DMS 273 (cell line): Measurements from ENCODE around the gene EXOC4.
"Not testable (repeated sequence)": the region's sequence is repeated elsewhere in the genome, so short reads cannot be mapped to it uniquely, and the experiment has no call there.

Source experiments
- DNase-seq: peaks from one replicate; lab custom pipeline; 2025; ENCODE audit not compliant: unreplicated experiment; lab: John Stamatoyannopoulos, UW

Gene EXOC4

DNA sequence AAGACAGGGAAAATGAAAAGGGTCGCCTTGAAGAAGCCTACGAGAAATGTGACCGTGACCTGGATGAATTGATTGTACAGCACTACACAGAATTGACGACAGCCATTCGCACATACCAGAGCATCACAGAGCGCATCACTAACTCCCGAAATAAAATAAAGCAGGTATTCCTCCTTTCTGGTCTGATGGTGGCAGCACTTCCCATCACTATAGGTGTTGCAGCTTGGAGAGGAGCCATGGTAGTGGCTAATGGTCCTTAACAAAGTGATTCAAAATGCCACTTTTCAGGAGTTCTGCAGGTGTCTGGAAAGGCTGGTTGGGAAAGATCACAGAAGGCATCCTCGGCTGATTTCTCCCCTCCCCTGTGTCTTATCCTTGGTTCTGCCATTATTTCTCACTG, 22.1 kb downstream of the EXOC4 start:
- peak; percentile 34 for DNase-seq

DNA sequence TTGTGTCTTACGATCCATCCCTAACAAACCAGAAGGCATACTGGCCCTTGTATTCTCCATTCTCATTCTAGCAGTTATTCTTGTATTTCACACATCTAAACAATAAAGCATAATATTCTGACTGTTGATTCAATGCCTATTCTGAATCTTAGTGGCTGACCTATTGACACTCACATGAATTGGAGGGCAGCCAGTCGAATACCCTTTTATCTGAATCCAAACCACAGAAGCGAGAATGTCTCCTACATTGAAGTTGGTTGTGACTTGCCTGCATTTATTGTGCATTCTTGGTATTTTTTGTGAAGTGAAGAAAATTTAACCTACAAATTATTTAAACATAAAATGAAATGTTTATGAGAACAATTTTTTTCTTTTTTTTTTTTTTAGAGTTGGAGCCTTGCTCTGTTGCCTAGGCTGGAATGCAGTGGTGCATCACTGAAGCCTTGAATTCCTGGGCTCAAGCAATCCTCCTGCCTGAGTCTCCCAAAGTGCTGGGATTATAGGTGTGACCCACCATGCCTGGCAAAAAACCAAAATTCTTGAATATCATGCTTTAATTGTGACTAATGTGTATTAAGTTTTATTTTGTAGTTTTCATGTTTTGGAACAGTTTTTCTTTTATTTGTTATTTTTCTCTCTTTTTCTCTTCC, 22.7 kb downstream of the EXOC4 start:
- DNase-seq: no peak

DNA sequence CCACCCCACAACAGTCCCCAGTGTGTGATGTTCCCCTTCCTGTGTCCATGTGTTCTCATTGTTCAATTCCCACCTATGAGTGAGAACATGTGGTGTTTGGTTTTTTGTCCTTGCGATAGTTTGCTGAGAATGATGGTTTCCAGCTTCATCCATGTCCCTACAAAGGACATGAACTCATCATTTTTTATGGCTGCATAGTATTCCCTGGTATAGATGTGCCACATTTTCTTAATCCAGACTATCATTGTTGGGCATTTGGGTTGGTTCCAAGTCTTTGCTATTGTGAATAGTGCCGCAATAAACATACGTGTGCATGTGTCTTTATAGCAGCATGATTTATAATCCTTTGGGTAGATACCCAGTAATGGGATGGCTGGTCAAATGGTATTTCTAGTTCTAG, 26.1 kb downstream of the EXOC4 start:
- not testable (repeated sequence) for DNase-seq

DNA sequence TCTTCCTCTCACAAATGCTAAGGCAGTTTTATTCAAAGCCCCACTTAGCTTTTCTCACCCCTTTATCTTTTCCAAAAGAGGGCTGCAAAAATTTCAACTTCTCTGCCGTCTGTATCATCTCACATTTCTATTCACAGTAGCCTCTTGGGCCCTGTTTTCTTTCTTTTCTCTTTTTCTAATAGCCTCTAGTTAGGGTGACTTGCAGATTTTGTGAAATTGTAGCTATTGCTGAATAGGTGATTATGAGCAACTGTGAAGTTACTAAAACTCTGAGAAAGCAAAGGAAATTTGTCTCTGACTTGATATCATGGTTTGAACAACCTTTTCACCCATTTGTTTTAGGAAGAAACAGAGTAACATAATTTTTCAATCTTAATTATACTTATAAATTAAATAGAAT, 29.2 kb downstream of the EXOC4 start:
- DNase-seq: no peak

DNA sequence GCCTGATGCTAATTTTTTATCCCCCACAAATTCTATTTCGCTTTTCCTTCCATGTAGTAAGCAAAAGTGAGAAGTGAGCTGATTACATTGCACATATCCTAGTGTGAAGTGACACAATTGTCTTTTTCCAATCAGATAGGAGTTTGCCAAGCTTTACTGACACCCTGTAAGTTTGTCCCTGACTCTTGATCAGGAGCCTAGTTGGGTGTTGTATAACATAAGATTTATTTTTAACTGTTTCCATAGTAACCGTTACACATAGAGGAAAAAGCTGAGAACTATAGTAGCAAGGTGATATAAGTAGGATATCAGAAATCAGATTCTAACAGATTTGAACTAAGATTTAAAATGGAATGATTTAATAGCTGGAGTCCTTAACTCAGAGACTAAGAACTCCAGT, 31.2 kb downstream of the EXOC4 start:
- DNase-seq: no peak

DNA sequence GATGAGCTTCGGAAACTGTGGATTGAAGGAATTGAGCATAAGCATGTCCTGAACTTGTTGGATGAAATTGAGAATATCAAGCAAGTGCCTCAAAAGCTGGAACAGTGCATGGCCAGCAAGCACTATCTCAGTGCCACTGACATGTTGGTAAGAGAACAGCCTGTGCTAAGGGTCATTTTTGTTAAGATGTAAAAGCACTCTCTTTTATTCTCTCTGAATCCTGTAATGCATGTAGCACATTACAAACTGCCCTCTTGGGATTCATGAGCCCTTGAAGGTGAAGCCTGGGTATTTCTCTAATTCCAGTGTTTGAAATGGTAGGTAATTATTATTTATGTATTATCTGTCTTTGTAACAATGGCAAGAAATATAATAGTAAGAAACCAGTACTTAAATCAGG, 36.1 kb downstream of the EXOC4 start:
- no peak for DNase-seq

DNA sequence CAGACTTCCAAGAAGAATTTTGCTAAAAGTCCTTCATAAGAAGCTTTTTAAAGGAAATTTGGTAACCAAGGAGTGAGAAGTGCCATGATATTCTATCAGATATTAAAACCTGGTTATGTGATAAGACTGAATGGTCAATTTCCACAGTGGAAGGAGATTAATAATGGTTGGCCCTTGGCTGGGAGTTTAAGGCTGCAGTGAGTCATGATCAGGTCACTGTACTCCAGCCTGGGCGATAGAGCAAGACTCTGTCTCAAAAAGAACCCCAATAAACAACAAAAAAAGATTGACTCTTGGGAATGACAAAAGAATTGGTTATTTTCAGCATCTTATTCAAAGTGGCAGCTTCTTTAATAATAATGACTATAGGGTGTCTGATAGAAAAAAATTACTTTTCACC, 37.2 kb downstream of the EXOC4 start:
- DNase-seq: no peak

DNA sequence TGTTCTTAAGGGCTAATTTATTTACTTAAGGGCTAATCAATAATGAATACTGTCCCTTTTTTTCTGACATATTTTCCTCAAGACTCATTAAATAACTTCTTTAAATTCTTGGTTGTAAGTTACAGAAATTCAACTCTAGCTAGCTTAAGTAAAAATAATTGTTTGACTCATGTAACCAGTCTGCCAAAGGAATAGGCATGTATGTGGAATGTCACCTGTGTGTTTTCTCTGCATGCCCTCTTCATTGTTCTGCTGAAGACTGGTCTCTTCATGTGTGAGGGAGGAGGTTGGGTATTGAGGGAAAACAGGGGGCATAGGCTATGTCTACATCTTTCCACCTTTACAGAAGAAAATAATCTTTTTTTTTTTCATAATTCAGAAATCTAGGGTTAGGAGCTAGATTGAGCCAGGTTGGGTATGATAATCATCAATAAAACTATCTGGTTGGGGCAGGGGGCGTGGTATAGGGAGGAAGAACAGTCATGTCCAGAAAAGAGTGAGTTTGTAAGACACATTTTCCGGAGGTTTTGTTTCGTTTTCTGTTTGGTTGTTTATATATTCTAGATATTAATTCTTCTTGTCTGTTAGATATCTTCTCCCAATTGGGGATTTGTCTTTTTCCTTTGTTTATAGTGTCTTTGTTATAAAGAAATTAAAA, 37.9 kb downstream of the EXOC4 start:
- no peak for DNase-seq

DNA sequence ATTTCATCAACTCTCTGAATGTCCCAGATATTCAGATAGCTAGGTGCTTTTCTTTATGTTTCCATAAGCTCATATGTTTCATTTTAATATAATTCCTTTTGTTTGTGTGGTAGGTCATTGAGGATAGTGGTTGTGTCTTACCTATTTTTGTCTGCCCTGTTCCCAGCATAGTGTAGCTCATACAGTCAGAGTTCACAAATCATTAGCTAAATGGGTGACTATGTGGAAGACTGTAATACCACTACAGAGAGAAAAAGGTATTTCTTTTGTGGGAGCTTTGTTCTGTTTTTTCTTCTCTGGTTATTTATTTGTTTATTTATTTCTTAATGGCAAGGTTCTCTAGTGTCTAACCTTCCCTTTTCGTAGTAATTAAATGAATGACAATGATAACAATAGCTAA, 39.8 kb downstream of the EXOC4 start:
- DNase-seq: no peak

DNA sequence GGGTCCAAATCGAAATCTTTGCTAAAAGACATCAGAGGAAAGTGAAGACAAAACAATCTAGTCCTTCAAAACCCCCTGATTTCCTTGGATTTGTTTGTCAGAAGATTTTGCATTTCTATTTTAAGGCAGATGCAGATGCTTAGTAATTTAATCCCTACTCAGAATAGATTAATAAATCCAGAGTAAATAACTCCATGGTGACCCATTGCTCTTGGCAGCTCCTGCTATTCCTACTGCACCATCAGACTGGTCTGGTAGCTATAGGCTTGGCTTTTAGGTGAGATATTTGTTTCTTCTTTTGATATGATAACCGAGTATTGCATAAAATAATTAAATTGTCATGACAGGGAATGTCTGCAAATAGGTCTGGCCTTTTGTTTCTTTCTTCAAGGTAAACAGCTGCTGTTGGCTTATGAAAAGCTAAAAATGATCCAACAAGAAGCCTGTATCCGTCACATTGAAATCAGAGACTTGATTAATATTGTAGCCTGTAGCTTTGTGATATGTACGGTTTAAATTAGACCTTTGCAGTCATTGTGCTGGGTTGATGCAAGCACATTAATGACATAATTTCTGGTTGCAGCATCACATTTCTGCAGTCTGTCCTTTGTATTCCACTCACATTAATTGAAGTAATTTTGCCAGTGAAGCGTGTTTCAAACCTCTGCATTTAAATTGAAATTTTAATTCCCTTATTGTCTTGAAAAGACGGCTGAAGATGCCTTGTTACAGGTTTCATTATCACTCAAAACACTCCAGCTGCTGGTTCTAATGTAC, 40.7 kb downstream of the EXOC4 start:
- peak; percentile 50 for DNase-seq

DNA sequence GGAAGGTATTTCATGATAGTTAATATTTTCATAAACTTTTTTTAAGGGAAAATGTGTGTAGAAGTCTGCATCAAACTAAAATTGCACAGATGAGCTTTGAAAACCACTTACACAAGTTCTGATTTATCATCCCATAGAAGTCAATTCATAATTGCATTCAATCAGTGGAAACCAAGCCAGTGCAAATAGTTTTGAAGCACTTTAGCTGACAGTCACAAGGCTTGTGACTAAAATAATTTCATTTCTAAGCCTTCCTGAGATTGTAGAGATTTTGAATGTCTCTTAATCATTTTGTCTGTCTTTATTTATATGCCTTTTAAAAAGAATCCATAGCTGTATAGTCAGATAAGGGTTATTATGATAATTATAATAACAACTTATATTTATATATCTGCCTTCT, 41.4 kb downstream of the EXOC4 start:
- DNase-seq: no peak

DNA sequence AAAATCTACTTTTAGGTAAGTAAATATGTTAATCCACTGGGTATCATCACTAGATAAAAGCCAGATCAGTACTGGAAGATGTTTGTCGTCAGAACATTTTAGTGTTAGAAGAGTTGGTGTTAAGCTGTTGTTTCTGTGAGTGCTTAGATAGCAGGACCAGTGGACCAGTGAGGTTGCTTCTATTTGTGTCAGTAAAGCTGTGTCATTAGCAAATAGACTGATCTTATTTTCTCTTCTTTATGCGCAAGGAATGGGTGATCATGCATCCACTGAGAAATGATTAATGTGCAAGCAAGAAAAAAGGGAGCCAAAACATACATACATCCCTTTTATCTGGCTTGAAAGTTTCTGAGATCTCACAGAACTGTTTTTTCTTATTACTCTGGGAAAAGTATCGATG, 42.6 kb downstream of the EXOC4 start:
- DNase-seq: no peak

DNA sequence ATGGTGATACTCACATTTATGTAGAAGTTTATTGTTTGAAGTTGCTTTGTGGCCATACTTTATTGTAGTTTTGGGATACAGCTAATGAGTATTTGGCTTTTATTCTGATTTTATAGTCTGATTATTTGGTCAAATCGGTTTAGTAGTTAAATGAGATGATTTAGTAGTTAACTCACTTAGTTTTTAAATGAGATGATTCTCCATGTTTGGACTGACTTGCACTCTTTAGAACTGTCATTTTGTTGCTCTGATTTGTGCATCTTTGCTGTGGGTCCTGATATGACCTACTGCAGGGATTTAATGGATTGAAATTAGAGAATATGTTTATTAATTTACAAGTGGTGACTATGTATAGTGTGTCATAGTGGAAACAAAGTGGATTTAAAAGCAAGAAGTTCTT, 44.2 kb downstream of the EXOC4 start:
- DNase-seq: no peak

DNA sequence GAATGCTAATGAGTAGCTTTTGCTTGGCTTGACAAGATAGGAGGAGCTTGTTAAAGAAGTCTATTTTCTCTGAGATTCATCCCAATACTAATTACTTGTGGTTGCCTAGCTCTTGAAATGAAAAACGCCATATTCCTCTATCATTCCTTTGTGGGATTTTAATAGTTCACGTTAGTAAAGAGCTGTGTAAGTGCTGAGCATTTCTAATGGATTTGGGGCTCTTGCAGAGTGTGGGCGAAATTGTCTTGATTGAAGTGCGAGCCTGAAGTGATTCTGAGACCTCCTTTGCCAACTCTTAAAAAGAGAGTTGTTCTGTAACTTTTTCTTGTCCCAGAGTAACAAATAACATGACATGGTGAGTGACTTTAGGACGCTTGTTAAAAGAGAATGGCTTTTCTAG, 45.2 kb downstream of the EXOC4 start:
- no peak for DNase-seq

DNA sequence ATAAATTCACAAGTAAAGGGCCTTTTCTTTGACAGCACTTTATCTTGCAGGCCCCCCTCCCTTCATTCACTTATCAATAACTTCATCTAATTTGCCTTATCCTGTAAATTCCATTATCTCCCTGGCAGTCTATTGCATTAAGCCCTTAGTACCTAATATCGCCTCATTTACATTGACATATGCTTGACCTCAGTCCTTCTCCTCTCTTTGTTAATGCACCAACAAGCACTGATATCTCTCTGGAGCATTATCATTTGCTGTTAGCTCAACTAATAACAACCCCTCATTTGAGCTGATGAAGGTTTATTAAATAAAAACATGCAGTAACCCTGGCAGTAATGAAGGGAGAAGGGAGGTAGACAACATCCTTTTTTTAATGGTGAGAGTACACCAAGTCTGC, 46.8 kb downstream of the EXOC4 start:
- no peak for DNase-seq

DNA sequence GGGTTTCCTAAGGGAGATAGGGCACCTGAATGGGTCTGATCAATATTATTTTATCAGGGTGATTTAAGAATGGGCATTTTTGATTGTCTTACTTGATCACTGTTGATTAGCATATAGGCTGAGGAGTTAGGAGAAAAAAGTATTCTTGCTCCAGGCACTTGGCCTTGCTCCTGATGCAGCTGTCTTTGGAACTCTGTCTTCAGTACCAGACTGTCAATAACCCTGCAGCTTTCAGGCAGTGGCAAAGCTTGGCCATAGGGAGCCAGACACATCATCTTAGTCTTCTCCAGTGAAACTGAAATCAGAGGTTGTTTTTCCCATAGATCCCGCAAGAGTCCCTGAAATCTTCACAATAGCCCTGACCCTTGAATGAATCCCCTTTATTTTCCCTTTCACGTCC, 47.2 kb downstream of the EXOC4 start:
- DNase-seq: no peak

DNA sequence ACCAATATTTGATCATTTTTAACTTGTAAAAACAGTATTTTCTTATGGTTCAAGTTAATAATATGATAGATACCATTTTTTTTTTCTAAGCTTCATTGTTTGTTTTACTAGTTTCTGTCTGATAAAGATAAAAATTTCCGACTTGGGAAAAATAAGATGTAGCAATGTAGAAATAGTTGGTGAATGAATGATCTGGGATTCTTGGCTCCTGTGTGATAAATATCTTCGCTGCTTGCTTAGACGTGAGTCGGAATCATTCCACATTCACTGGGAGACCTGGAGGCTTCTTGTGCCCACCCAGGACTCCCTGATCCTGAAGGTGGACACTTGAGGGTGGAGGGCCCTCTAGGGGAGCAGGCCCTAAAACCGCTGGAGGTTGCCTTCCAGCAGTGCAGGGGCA, 47.9 kb downstream of the EXOC4 start:
- no peak for DNase-seq

DNA sequence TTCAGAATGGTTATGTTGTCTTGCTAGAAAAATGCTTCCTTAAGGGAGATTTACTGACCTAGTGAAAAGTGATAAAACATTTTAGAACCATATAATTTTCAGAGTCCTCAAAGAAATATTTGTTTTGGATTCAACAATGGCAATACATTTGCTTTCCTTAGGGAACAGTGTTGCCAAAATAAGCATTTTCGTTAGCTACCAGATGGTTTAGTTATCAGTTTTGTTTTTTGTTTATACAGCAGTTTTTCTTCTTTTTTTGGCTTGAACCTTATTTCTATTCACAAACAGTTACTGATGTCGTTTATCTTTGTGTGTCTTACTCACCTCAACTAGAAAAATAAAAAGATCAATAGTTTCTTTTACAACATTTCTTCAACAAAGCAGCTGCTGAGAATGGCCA, 48.6 kb downstream of the EXOC4 start:
- DNase-seq: no peak

DNA sequence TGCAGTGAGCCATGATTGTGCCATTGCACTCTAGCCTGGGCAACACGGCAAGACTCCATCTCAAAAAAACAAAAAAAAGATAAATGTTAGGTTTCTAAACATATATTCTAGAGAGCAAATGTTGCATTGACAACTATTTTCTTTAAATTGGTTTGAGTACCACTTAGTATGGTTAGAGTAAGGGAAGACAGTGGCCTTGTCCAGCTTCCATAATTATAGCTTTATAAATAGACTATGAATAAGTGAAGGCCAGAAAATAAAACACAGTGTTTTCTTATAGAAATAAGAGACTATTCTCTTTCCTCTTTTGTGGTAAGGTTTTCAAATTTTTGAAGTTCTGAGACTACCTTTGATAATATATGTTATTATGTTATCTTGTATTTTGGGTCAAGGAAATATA, 50.5 kb downstream of the EXOC4 start:
- no peak for DNase-seq

DNA sequence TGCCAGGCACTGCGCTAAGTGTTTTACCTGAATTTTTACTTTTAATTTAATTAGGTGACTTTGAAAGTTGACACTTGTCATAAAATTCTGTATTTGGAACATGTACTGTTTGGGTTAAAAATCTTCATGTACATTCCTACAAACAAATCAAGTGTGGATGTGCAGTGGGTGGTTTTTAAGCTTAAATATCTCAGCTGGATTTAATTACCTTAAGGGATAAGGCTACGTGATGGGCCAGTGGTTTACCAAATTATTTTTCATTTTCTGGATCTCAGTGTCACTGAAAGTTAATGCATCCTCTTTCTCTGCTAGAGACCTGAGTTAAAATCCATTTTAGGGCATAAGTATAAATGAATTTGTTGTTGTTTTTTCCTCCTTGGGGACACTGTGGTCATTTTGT, 51.1 kb downstream of the EXOC4 start:
- no peak for DNase-seq

DNA sequence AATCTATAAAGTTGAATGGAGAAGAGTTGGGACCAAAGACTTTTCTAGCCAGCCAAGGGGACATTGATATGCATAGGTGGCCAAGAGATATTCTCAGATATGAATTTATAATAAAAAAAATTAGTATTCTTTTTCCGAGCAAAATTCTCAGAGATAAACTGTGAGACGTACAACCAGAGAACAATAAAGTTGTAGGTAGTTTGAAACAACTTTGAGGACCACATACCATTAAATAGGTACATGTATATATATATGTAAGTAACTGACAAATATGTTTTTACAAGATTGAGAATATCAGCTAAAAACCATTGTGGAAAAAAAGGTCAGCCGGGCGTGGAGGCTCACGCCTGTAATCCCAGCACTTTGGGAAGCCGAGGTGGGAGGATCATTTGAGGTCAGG, 56.5 kb downstream of the EXOC4 start:
- DNase-seq: no peak

DNA sequence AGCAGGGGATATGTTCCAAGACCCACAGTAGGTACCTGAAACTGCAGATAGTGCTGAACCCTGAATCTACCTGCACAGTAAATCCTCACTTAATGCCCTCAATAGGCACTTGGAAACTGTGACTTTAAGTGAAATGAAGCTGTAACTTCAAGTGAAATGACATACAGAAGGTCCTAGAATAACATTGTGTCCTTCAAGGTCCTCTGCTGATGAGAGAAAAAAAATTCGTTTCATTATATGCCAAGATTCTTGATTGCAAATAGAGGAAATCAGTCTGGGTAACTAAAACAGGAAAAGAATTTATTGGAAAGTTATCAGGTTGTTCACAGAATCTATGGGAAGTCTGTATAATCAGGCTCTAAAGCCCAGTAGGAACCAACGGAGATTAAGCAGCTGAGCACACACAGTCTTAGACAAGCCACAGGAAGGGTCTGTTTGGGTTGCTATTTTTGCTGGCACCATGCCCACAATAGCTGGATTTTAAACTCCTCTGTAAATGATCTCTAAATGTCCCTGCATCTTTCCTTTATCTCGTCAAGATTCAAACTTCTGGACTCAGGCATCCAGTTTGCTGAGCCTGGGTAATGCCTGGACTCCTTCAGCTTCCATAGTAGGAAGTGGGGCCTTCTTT, 57.5 kb downstream of the EXOC4 start:
- peak; percentile 18 for DNase-seq
